ENCODE results near the gene GNAS-AS1.

DNA sequence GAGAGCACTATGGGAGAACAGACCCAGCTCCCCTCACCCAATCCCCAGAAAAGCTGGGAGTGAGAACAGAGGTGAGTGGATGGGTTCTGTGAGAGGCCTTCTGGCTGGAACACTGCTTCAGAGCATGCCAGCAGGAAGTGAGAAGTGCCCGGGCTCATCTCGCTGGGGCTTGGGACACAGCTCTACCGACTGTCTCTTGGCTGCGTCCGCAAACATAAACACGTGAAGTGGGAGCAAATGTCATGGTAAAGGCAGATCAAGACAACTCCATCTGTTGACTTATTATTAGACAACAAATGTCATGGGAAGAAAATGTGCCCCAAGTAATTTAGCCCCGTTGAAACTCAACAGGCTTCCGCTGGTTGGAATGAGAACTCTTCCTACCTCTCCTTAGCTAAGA is 25.9 kb downstream of the GNAS-AS1 start:
- TF ChIP-seq GATA3 (IDR thresholded peaks at IDR 0.05; ENCODE audit: low read depth, low read length): no peak
- TF ChIP-seq GATA2 (IDR thresholded peaks at IDR 0.05; ENCODE audit: low read depth, low read length): no peak
